GM12878 (cell line): ENCODE measurements around the gene ABCF1. TPM values are rescaled to one million over a fixed set of nuclear protein-coding genes. Genes with fewer than 3 reads are reported as not detected.

ENCODE experiments used
- ATAC-seq: fragments of 200-7000 bp; cut with Tn5 transposase; 3 replicates; pipeline ENCODE4 v1.9.1; 2020; ENCODE audit warnings: mild to moderate bottlenecking, moderate library complexity
- BruUV-seq: library from RNA; stranded (reverse); fragments of 400-500 nt; replicated peaks from 2 replicates; lab custom pipeline; 2021; lab: Mats Ljungman, UMichigan
- CTCF ChIA-PET: fragments of 300-600 bp; sonication (Branson Sonifier 250); formaldehyde crosslinking; extraction: SDS; loops from one replicate; lab custom pipeline; 2021; ENCODE audit warnings: inconsistent platforms; lab: Yijun Ruan, JAX
- POLR2A ChIA-PET: fragments of 350-600 bp; formaldehyde crosslinking; extraction: SDS; loops from one replicate; lab custom pipeline; 2021; ENCODE audit warnings: inconsistent platforms; lab: Charles Lee
- RAD21 ChIA-PET: fragments of 300-600 bp; sonication (Branson Sonifier 250); formaldehyde crosslinking; loops from one replicate; lab custom pipeline; 2023; ENCODE audit warnings: antibody characterized with exemption; ENCODE audit not compliant: unreplicated experiment; lab: Charles Lee
- SMC1A ChIA-PET: fragments of 300-600 bp; sonication (Branson Sonifier 250); formaldehyde crosslinking; loops from one replicate; lab custom pipeline; 2023; ENCODE audit not compliant: unreplicated experiment, uncharacterized antibody; lab: Charles Lee
- DNase-seq: peaks from one replicate; pipeline ENCODE4 v3.0.0-alpha.2; 2011; ENCODE audit warnings: low read depth, low spot score
- FAIRE-seq: peaks from 3 replicates; lab custom pipeline; 2011; peaks lifted over from hg19 to GRCh38; lab: Jason Lieb, UNC
- H2AFZ ChIP-seq: 2 replicates; pipeline ENCODE4 v1.6.0; 2011; ENCODE audit warnings: low read depth, low read length, control low read depth; ENCODE audit not compliant: control insufficient read depth
- H3K27ac ChIP-seq: 2 replicates; pipeline ENCODE4 v1.5.1; 2011; ENCODE audit warnings: control low read depth; ENCODE audit not compliant: control insufficient read depth, insufficient read depth
- H3K27me3 ChIP-seq, 2 experiments: replicated peaks in 1 of 2; 2 replicates each; pipeline versions ENCODE4 v1.6.0 to v1.6.1; 2011; ENCODE audit warnings: low read length in 1 of 2; ENCODE audit not compliant: control insufficient read depth in 2 of 2, insufficient read depth in 2 of 2
- H3K36me3 ChIP-seq, 2 experiments: 2 replicates each; pipeline ENCODE4 v1.5.1; 2011; ENCODE audit warnings: low read length in 1 of 2; ENCODE audit not compliant: control insufficient read depth in 2 of 2, insufficient read depth in 2 of 2
- H3K4me1 ChIP-seq: 2 replicates; pipeline ENCODE4 v1.6.1; 2011; ENCODE audit warnings: mild to moderate bottlenecking, low read length, moderate library complexity, mixed read lengths; ENCODE audit not compliant: control insufficient read depth, insufficient read depth
- H3K4me2 ChIP-seq: 2 replicates; pipeline ENCODE4 v1.6.0; 2011; ENCODE audit warnings: control low read depth; ENCODE audit not compliant: control insufficient read depth, insufficient read depth
- H3K4me3 ChIP-seq: fragments of 200-600 bp; sonication (generic); 2 replicates; pipeline ENCODE4 v1.5.1; 2016
- H3K79me2 ChIP-seq: 2 replicates; pipeline ENCODE4 v1.6.0; 2011; ENCODE audit warnings: low read length; ENCODE audit not compliant: control insufficient read depth, insufficient read depth
- H3K9ac ChIP-seq: 2 replicates; pipeline ENCODE4 v1.8.0; 2011; ENCODE audit warnings: low read length, control low read depth, mixed read lengths; ENCODE audit not compliant: control insufficient read depth, insufficient read depth
- H3K9me3 ChIP-seq: replicated peaks from 3 replicates; pipeline ENCODE4 v1.5.1; 2011; ENCODE audit warnings: mild to moderate bottlenecking, low read length; ENCODE audit not compliant: control insufficient read depth, insufficient read depth
- H4K20me1 ChIP-seq: 2 replicates; pipeline ENCODE4 v1.6.0; 2011; ENCODE audit not compliant: control insufficient read depth, insufficient read depth
- CREB1 ChIP-seq: IDR thresholded peaks from 2 replicates; pipeline ENCODE4 v1.6.1; 2012; ENCODE audit warnings: low read depth, mild to moderate bottlenecking, inconsistent platforms
- E4F1 ChIP-seq: fragments of 450-650 bp; IDR thresholded peaks from 2 replicates; pipeline ENCODE4 v1.6.1; 2018; ENCODE audit warnings: borderline replicate concordance, mild to moderate bottlenecking; ENCODE audit not compliant: partially characterized antibody
- WGBS: methylation state at CpG from one replicate; pipeline ENCODE4 v1.1.6; 2016; ENCODE audit warnings: low lambda C conversion rate; ENCODE audit not compliant: insufficient replicate concordance, insufficient coverage; ENCODE audit errors: missing lambda C conversion rate; 5-methylcytosine and 5-hydroxymethylcytosine counted together
- in situ Hi-C: fragments of 300-500 bp; cut with MboI; formaldehyde crosslinking; loops from 9 replicates; pipeline ENCODE4 v1.14.3; 2018; ENCODE audit warnings: mixed read lengths
- intact Hi-C: fragments of 100-400 bp; cut with micrococcal nuclease; formaldehyde crosslinking; loops from one replicate; pipeline ENCODE4 v1.14.2; 2022; ENCODE audit not compliant: unreplicated experiment
- polyA plus RNA-seq, 11 experiments: library from polyadenylated mRNA; depleted of rRNA in 4 of 11; unstranded in 6 of 11; stranded (reverse) in 5 of 11; fragments of >200 nt; fragmentation: Nextera tagmentation in 4 of 11; fragmentation: Illumina TruSeq in 1 of 11; extraction: Ambion mirVana in 4 of 11; extraction: Trizol in 1 of 11; gene quantifications; 1 replicate in 1 of 11; 2 replicates in 10 of 11; pipeline versions ENCODE4 v1.2.1 to v1.2.3, GENCODE V29; 2011 to 2016; ENCODE audit warnings: inconsistent platforms in 2 of 11, missing spikeins in 2 of 11, low read depth in 1 of 11
- total RNA-seq, 4 experiments: library from RNA; depleted of rRNA in 3 of 4; stranded (reverse); fragments of >200 nt in 3 of 4; fragmentation: Illumina TruSeq in 1 of 4; extraction: Trizol in 1 of 4; gene quantifications; 2 replicates each; pipeline versions ENCODE4 v1.2.1 to v1.2.3, GENCODE V29; 2013 to 2021
- TF ChIP-seq, protein P1 (sequence below), 3 experiments: IDR thresholded peaks in 2 of 3; conservative IDR thresholded peaks in 1 of 3; 2 replicates each; pipeline ENCODE4 v1.5.1; 2011; ENCODE audit warnings: low read depth in 3 of 3, low read length in 3 of 3, mild to moderate bottlenecking in 3 of 3, control low read depth in 2 of 3, moderate library complexity in 2 of 3, inconsistent platforms in 1 of 3, mixed read lengths in 1 of 3; ENCODE audit not compliant: control insufficient read depth in 2 of 3, insufficient read depth in 1 of 3; ENCODE audit errors: extremely low read depth in 1 of 3

ABCF1 gene
- total and polyA plus RNA-seq, 10 of the 15 experiments (the other 5 are each of a cell fraction or from before 2014, with no cell fraction given): 21.3 to 79.6 (median 55.9) TPM

DNA sequence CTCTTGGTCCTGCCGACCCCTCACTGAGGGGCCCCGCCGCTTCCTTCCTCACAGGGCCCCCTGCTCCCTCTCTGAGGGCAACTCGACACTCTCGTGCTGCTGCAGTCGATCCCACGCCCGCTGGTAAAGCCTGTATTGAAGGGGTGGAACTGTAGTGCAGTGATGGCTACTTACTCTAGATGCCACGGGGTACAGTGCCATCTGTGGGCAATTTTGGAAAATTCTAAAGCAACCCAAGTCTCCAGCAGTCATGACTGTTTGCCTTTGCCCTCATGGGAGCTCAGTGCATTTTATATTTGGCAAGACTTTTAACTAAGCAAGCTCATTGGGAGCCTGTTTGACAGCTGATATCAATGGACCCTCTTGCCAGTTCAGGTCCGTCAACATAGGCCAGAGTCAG, 69.2 kb downstream of the ABCF1 start:
- Histone ChIP-seq H3K36me3 (peaks cover 0 to 7% of the 10 kb centered on the region in 2 experiments; a peak in 2 of 4 replicates), H3K9me3 (no peaks in the 10 kb centered on the region), H3K27ac (no peak overlapping the region), H3K27me3 (no peaks in the 10 kb centered on the region), H2AFZ (no peak overlapping the region), H3K79me2 (no peaks in the 10 kb centered on the region), H3K4me2 (no peak overlapping the region), H3K4me1 (no peaks in the 10 kb centered on the region), H4K20me1 (no peaks in the 10 kb centered on the region), H3K4me3 (no peak overlapping the region), H3K9ac (no peak overlapping the region)
- no TSS peak for BruUV-seq
- ChIA-PET POLR2A (interaction anchor here (0.5 to 1.0 kb wide), 4 partner anchors 11 to 48 kb away, joined by 3 to 4 read pairs (median 4); partner anchors contain the start of gene MRPS18B), RAD21 (no interaction called here), CTCF (interaction anchor here (1.0 to 1.1 kb wide), 2 partner anchors 99 to 157 kb away, joined by 3 to 7 read pairs; no protein-coding TSS in a partner anchor), SMC1A (no interaction called here)
- FAIRE-seq: no peak
- no peak for DNase-seq
- intact Hi-C loops (no loop called here), in situ Hi-C loops (no loop called here)
- WGBS: 88% methylated on average over 10 of the region's 10 CpGs
- ATAC-seq: peak; percentile 34; the same call in 1 of the 3 replicates
- TF ChIP-seq CREB1: no peak
- no peak for TF ChIP-seq E4F1
- TF ChIP-seq, protein P1, sequence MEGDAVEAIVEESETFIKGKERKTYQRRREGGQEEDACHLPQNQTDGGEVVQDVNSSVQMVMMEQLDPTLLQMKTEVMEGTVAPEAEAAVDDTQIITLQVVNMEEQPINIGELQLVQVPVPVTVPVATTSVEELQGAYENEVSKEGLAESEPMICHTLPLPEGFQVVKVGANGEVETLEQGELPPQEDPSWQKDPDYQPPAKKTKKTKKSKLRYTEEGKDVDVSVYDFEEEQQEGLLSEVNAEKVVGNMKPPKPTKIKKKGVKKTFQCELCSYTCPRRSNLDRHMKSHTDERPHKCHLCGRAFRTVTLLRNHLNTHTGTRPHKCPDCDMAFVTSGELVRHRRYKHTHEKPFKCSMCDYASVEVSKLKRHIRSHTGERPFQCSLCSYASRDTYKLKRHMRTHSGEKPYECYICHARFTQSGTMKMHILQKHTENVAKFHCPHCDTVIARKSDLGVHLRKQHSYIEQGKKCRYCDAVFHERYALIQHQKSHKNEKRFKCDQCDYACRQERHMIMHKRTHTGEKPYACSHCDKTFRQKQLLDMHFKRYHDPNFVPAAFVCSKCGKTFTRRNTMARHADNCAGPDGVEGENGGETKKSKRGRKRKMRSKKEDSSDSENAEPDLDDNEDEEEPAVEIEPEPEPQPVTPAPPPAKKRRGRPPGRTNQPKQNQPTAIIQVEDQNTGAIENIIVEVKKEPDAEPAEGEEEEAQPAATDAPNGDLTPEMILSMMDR (IDR thresholded peaks at IDR 0.05 in 2 of 3, conservative IDR thresholded peaks at IDR 0.05 in 1 of 3; ENCODE audit: control insufficient read depth in 2 of 3, extremely low read depth in 1 of 3, insufficient read depth in 1 of 3, low read depth in 3 of 3, low read length in 3 of 3): peak in 1 of 3 experiments; percentile 5; a peak in 1 of 6 replicates
